KMS-11 (cell line): ENCODE results near the gene UGCG.

Experiments used
- H2AFZ ChIP-seq: fragments of 200-600 bp; sonication (generic); 2 replicates; pipeline ENCODE4 v1.6.1; 2016; ENCODE audit warnings: antibody characterized with exemption, mixed run types, low read depth
- H3K27ac ChIP-seq: fragments of 200-600 bp; sonication (generic); 2 replicates; pipeline ENCODE4 v1.6.1; 2016; ENCODE audit warnings: mild to moderate bottlenecking, mixed run types
- H3K27me3 ChIP-seq: fragments of 200-600 bp; sonication (generic); 2 replicates; pipeline ENCODE4 v1.6.1; 2017; ENCODE audit warnings: mild to moderate bottlenecking, low read depth, mixed run types, moderate library complexity; ENCODE audit not compliant: insufficient read depth
- H3K36me3 ChIP-seq: fragments of 200-600 bp; sonication (generic); 2 replicates; pipeline ENCODE4 v1.6.1; 2017; ENCODE audit warnings: mild to moderate bottlenecking, mixed run types; ENCODE audit not compliant: insufficient read depth
- H3K4me1 ChIP-seq: fragments of 200-600 bp; sonication (generic); 2 replicates; pipeline ENCODE4 v1.6.1; 2016; ENCODE audit warnings: mild to moderate bottlenecking, low read depth, mixed run types; ENCODE audit not compliant: poor library complexity, severe bottlenecking
- H3K4me2 ChIP-seq: fragments of 200-600 bp; sonication (generic); 2 replicates; pipeline ENCODE4 v1.7.0; 2016; ENCODE audit warnings: mild to moderate bottlenecking, mixed run types
- H3K4me3 ChIP-seq: fragments of 200-600 bp; sonication (generic); IDR thresholded peaks from 2 replicates; pipeline ENCODE4 v1.6.1; 2017; ENCODE audit warnings: low read depth, low read length, mixed read lengths; ENCODE audit not compliant: insufficient read depth
- H3K79me2 ChIP-seq: fragments of 200-600 bp; sonication (generic); 2 replicates; pipeline ENCODE4 v1.6.1; 2016; ENCODE audit warnings: low read depth, mixed run types; ENCODE audit not compliant: insufficient read depth
- H3K9ac ChIP-seq: fragments of 200-600 bp; sonication (generic); 2 replicates; pipeline ENCODE4 v1.6.1; 2016; ENCODE audit warnings: mild to moderate bottlenecking, mixed run types
- H4K20me1 ChIP-seq: fragments of 200-600 bp; sonication (generic); 2 replicates; pipeline ENCODE4 v1.6.1; 2016; ENCODE audit warnings: mild to moderate bottlenecking, mixed run types; ENCODE audit not compliant: insufficient read depth
- CTCF ChIP-seq: fragments of 200-600 bp; sonication (generic); conservative IDR thresholded peaks from 2 replicates; pipeline ENCODE4 v1.6.1; 2017; ENCODE audit warnings: low read depth, mild to moderate bottlenecking, antibody characterized with exemption, low read length, moderate library complexity, mixed read lengths

The UGCG gene

GRCh38 chr9:111963995-111964394 lies 67.4 kb downstream of the UGCG start:
- no peak overlapping the region for H3K9ac ChIP-seq
- no peak overlapping the region for H3K27ac ChIP-seq

GRCh38 chr9:111965566-111966019 lies 69.0 kb downstream of the UGCG start:
- no peak overlapping the region for H3K9ac ChIP-seq
- no peaks in the 10 kb centered on the region for H3K27me3 ChIP-seq
- H3K4me2 ChIP-seq: no peak overlapping the region
- TF ChIP-seq CTCF: no peak
- H3K36me3 ChIP-seq: no peaks in the 10 kb centered on the region
- H3K4me1 ChIP-seq: no peaks in the 10 kb centered on the region
- no peaks in the 10 kb centered on the region for H4K20me1 ChIP-seq
- H3K4me3 ChIP-seq: no peak overlapping the region
- no peak overlapping the region for H3K27ac ChIP-seq
- H3K79me2 ChIP-seq: no peaks in the 10 kb centered on the region
- H2AFZ ChIP-seq: no peak overlapping the region

More at GRCh38 chr9:111963995-111964394, 67.4 kb downstream of the UGCG start:
- Histone ChIP-seq H3K79me2 (no peaks in the 10 kb centered on the region), H3K36me3 (no peaks in the 10 kb centered on the region), H3K4me1 (no peaks in the 10 kb centered on the region), H3K27me3 (no peaks in the 10 kb centered on the region), H4K20me1 (no peaks in the 10 kb centered on the region), H3K4me3 (no peak overlapping the region), H2AFZ (no peak overlapping the region), H3K4me2 (no peak overlapping the region)
- TF ChIP-seq CTCF: no peak

- H3K36me3 ChIP-seq: no peaks in the 10 kb centered on the region
- TF ChIP-seq CTCF: no peak
- H3K79me2 ChIP-seq: no peaks in the 10 kb centered on the region
- no peaks in the 10 kb centered on the region for H4K20me1 ChIP-seq
- H3K4me2 ChIP-seq: no peak overlapping the region
- no peak overlapping the region for H3K27ac ChIP-seq
- no peaks in the 10 kb centered on the region for H3K4me1 ChIP-seq
- H2AFZ ChIP-seq: no peak overlapping the region
- H3K4me3 ChIP-seq: no peak overlapping the region
- no peaks in the 10 kb centered on the region for H3K27me3 ChIP-seq
- no peak overlapping the region for H3K9ac ChIP-seq
These were observed 69.6 kb downstream of the UGCG start for GRCh38 chr9:111966124-111966723.

GRCh38 chr9:111966861-111967291 lies 70.3 kb downstream of the UGCG start:
- Histone ChIP-seq H2AFZ (no peak overlapping the region), H3K27ac (no peak overlapping the region), H3K4me3 (no peak overlapping the region), H3K9ac (no peak overlapping the region), H3K4me2 (no peak overlapping the region), H3K27me3 (no peaks in the 10 kb centered on the region), H3K79me2 (no peaks in the 10 kb centered on the region), H3K4me1 (no peaks in the 10 kb centered on the region), H4K20me1 (no peaks in the 10 kb centered on the region), H3K36me3 (no peaks in the 10 kb centered on the region)
- no peak for TF ChIP-seq CTCF
